CD4-positive, CD25-positive, alpha-beta regulatory T cell (primary cell): ENCODE measurements around the gene KCNAB2. TPM values are rescaled to one million over a fixed set of nuclear protein-coding genes. Genes with fewer than 3 reads are reported as not detected.
A peak's percentile ranks its signal among the peaks of the same experiment; 100 is the strongest.

Experiments
- ATAC-seq, 2 donors: fragments of 150-1000 bp; cut with Tn5 transposase; one replicate each; pipeline ENCODE4 v1.10.0; 2021; ENCODE audit warnings: low read depth in 2 of 2, moderate number of reproducible peaks in 2 of 2, moderate library complexity in 1 of 2
- DNase-seq, 3 donors: peaks; one replicate each; pipeline versions ENCODE4 v3.0.0 to v3.0.0-alpha.2; 2012 to 2022; ENCODE audit warnings: mixed read lengths in 1 of 3
- H3K27ac ChIP-seq: one replicate; pipeline ENCODE4 v1.7.0; 2013; ENCODE audit warnings: mild to moderate bottlenecking, low read length; ENCODE audit not compliant: insufficient read depth, poor library complexity, severe bottlenecking
- H3K27me3 ChIP-seq: one replicate; pipeline ENCODE4 v1.7.0; 2013; ENCODE audit warnings: low read length; ENCODE audit not compliant: control insufficient read depth, insufficient read depth
- H3K36me3 ChIP-seq: one replicate; pipeline ENCODE4 v1.7.0; 2013; ENCODE audit warnings: mild to moderate bottlenecking, low read length, moderate library complexity; ENCODE audit not compliant: control insufficient read depth, insufficient read depth
- H3K4me1 ChIP-seq: 2 replicates; pipeline ENCODE4 v1.7.0; 2013; ENCODE audit warnings: mild to moderate bottlenecking, low read length; ENCODE audit not compliant: insufficient read depth, control insufficient read depth, poor library complexity, severe bottlenecking
- H3K4me3 ChIP-seq: one replicate; pipeline ENCODE4 v1.7.0; 2013; ENCODE audit warnings: low read depth, mild to moderate bottlenecking, low read length, moderate library complexity
- H3K9me3 ChIP-seq, 2 experiments: 1 replicate in 1 of 2; 2 replicates in 1 of 2; pipeline ENCODE4 v1.7.0; 2013; ENCODE audit warnings: low read length in 2 of 2, mild to moderate bottlenecking in 1 of 2, moderate library complexity in 1 of 2; ENCODE audit not compliant: control insufficient read depth in 2 of 2
- H3K27ac Mint-ChIP-seq, 3 donors: one replicate each; pipeline ENCODE4 v1.8.0; 2020 to 2022; ENCODE audit warnings: mild to moderate bottlenecking in 3 of 3, mixed read lengths in 3 of 3, moderate library complexity in 2 of 3
- H3K27me3 Mint-ChIP-seq: one replicate; pipeline ENCODE4 v1.8.0; 2022; ENCODE audit warnings: mild to moderate bottlenecking, mixed read lengths
- H3K36me3 Mint-ChIP-seq: one replicate; pipeline ENCODE4 v1.8.0; 2020; ENCODE audit warnings: mixed read lengths
- H3K4me1 Mint-ChIP-seq, 4 donors: one replicate each; pipeline ENCODE4 v1.8.0; 2020 to 2022; ENCODE audit warnings: mixed read lengths in 4 of 4, mild to moderate bottlenecking in 1 of 4
- H3K4me3 Mint-ChIP-seq, 4 donors: one replicate each; pipeline ENCODE4 v1.8.0; 2020 to 2022; ENCODE audit warnings: mild to moderate bottlenecking in 4 of 4, mixed read lengths in 4 of 4, moderate library complexity in 3 of 4
- H3K9me3 Mint-ChIP-seq, 7 donors: one replicate each; pipeline ENCODE4 v1.8.0; 2020 to 2022; ENCODE audit warnings: mixed read lengths in 7 of 7, mild to moderate bottlenecking in 3 of 7, moderate library complexity in 2 of 7
- polyA plus RNA-seq, 4 donors: library from polyadenylated mRNA; unstranded; fragments of 300-500 nt; fragmentation: Illumina TruSeq; gene quantifications; one replicate each; pipeline ENCODE4 v1.2.3, GENCODE V29; 2021
- total RNA-seq: library from RNA; stranded (reverse); gene quantifications from one replicate; pipeline ENCODE4 v1.2.3, GENCODE V29; 2022

The KCNAB2 gene
- total and polyA plus RNA-seq, 5 donors from 2014 or later, result 21.2 to 244 (median 28.0) TPM

DNA sequence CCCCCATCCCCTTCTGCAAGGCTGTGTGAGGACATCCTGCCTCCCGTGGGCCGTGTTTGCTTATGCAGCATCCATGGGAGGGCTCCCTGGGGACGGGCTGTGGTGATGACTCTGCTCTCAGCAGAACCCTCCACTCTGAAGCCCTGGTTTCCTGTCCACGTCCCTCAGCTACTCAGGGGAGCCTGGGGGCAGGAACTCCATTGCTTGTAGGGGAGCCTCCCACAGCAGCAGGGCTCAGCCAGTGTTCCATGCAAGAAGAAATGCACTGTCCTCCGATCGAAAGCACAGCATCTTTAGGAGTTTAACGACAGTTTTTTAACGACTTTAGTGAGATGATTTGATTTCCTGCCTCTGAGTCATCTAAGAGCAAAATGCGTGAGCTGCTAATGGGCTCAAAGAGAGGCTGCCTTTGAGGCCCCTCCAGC, 8.3 kb upstream of the KCNAB2 start:
- peak overlapping the region in 2 of 4 donors; percentile 33 to 50 for H3K4me3 Mint-ChIP-seq
- peaks cover 56% of the 10 kb centered on the region for H3K4me1 ChIP-seq

DNA sequence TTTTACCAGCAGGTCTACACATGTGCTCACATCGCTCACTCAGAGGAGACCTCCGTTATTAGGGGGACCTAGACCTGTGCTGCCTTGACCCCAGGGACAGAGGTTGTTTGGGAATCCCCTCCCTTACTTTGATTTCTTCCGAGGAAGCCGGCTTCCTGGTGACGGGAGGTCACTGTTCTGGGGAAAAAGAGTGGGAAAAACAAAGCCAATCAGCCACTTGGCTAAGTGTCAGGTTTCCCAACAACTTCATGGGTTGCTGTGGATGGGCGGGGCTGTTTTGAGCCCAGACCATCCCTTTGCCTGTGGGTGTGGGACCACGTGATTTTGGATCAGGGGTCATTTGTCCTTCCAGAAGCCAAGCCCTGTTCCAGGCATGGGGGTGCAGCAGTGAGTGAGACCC, 7.1 kb upstream of the KCNAB2 start:
- Mint-ChIP-seq H3K4me1 (peaks cover 0 to 61% (median 26%) of the 10 kb centered on the region in 4 donors), H3K27ac (no peak overlapping the region), H3K4me3 (no peak overlapping the region), H3K9me3 (no peaks in the 10 kb centered on the region), H3K27me3 (no peaks in the 10 kb centered on the region), H3K36me3 (peaks cover 19% of the 10 kb centered on the region)
- Histone ChIP-seq H3K4me3 (no peak overlapping the region), H3K27ac (no peak overlapping the region), H3K9me3 (no peaks in the 10 kb centered on the region), H3K4me1 (peaks cover 44% of the 10 kb centered on the region), H3K36me3 (peaks cover 50% of the 10 kb centered on the region), H3K27me3 (no peaks in the 10 kb centered on the region)
- DNase-seq (no peak), ATAC-seq (no peak)

More for the DNA sequence above, 8.3 kb upstream of the KCNAB2 start:
- no peaks in the 10 kb centered on the region for H3K9me3 Mint-ChIP-seq
- H3K36me3 Mint-ChIP-seq, result peaks cover 20% of the 10 kb centered on the region
- no peaks in the 10 kb centered on the region for H3K27me3 Mint-ChIP-seq
- Histone ChIP-seq H3K9me3 (no peaks in the 10 kb centered on the region), H3K36me3 (peaks cover 39% of the 10 kb centered on the region), H3K27ac (peak overlapping the region; percentile 58), H3K27me3 (no peaks in the 10 kb centered on the region), H3K4me3 (peak overlapping the region; percentile 11)
- DNase-seq (peak in 1 of 3 donors; percentile 34), ATAC-seq (peak; percentile 32 to 45)
- peak overlapping the region in 2 of 3 donors; percentile 39 to 47 for H3K27ac Mint-ChIP-seq
- H3K4me1 Mint-ChIP-seq, result peaks cover 5 to 72% (median 38%) of the 10 kb centered on the region in 4 donors

DNA sequence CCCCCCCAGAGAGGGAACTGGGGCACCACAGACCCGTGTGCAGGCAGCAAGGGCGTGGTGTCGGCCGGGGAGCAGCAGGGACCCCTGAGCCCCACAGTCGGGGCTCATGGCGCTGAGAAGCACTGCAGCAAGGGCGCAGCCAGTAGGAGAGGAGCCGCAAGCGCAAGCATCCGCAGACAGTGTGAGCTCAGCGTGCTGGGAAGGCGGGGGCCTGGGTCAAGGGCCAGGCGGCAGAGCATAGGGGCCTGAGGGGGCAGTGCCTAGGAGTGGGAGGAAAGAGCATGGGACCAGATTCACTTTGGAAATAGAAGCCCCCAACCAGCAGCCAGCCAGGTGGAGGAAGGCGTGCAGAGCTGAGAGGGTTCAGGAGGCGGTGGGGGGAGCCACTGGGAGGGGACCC, 6.7 kb upstream of the KCNAB2 start:
- Histone ChIP-seq H3K27ac (no peak overlapping the region), H3K36me3 (peaks cover 54% of the 10 kb centered on the region), H3K9me3 (no peaks in the 10 kb centered on the region), H3K27me3 (no peaks in the 10 kb centered on the region), H3K4me1 (peaks cover 40% of the 10 kb centered on the region), H3K4me3 (no peak overlapping the region)
- H3K27me3 Mint-ChIP-seq, result no peaks in the 10 kb centered on the region
- peaks cover 19% of the 10 kb centered on the region for H3K36me3 Mint-ChIP-seq
- no peaks in the 10 kb centered on the region for H3K9me3 Mint-ChIP-seq
- H3K4me3 Mint-ChIP-seq, result no peak overlapping the region
- no peak for ATAC-seq
- H3K27ac Mint-ChIP-seq, result no peak overlapping the region
- no peak for DNase-seq
- peaks cover 0 to 62% (median 26%) of the 10 kb centered on the region in 4 donors for H3K4me1 Mint-ChIP-seq

DNA sequence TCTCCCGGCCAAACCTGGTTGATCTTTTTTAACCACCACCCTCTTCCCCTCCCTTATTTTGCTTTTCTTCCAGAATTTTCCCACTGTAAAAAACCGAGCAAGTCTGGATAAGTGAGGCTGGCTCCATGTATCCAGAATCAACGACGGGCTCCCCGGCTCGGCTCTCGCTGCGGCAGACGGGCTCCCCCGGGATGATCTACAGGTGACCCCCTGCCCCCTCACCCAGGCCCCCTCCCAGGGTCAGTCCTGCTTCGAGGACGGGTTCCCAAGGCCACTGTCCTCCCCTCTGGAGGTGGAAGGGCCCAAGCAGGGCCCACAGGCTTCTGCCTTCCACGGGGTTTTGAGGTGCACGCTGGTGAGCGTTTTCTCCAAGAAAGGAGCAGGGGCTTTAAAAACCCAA, 5.2 kb upstream of the KCNAB2 start:
- ATAC-seq, result no peak
- Histone ChIP-seq H3K27ac (no peak overlapping the region), H3K36me3 (peaks cover 58% of the 10 kb centered on the region), H3K9me3 (no peaks in the 10 kb centered on the region), H3K4me1 (peaks cover 26% of the 10 kb centered on the region), H3K27me3 (no peaks in the 10 kb centered on the region), H3K4me3 (no peak overlapping the region)
- no peak for DNase-seq
- Mint-ChIP-seq H3K27me3 (no peaks in the 10 kb centered on the region), H3K4me1 (peaks cover 0 to 57% (median 20%) of the 10 kb centered on the region in 4 donors), H3K4me3 (no peak overlapping the region), H3K36me3 (peaks cover 13% of the 10 kb centered on the region), H3K9me3 (no peaks in the 10 kb centered on the region), H3K27ac (no peak overlapping the region)

DNA sequence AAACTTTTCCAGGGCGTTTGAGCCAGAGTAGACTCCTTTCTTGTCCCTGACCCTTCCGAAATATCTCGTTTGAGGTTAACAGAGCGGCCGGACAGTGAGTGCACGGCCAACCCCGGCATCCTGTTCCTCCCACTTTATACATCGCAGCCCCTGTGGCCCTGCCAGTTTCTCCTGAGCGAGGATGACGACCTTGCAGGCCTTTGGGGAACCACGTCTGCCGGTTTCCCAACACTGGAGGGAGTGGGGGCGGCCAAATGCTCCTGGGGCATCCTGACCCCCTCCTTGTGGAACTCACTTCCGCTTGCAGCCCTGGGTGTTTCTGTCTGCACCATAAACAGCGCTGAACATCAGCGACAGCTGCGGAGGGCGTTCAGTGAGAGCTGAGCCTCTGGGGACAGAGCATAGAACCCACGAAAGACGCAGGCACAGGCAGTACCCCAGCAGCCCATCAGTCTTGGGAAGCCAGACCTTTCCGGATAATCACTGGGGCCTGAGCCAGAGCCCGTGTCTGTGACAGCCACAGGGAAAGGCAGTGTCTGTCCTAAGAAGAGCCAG, 4.8 kb upstream of the KCNAB2 start:
- Histone ChIP-seq H3K4me1 (peaks cover 21% of the 10 kb centered on the region), H3K9me3 (no peaks in the 10 kb centered on the region), H3K36me3 (peaks cover 59% of the 10 kb centered on the region), H3K27ac (no peak overlapping the region), H3K27me3 (no peaks in the 10 kb centered on the region), H3K4me3 (no peak overlapping the region)
- DNase-seq (no peak), ATAC-seq (no peak)
- Mint-ChIP-seq H3K36me3 (peaks cover 10% of the 10 kb centered on the region), H3K27me3 (no peaks in the 10 kb centered on the region), H3K9me3 (no peaks in the 10 kb centered on the region), H3K4me1 (peaks cover 0 to 54% (median 17%) of the 10 kb centered on the region in 4 donors), H3K27ac (no peak overlapping the region), H3K4me3 (peak overlapping the region in 1 of 4 donors; percentile 10)

DNA sequence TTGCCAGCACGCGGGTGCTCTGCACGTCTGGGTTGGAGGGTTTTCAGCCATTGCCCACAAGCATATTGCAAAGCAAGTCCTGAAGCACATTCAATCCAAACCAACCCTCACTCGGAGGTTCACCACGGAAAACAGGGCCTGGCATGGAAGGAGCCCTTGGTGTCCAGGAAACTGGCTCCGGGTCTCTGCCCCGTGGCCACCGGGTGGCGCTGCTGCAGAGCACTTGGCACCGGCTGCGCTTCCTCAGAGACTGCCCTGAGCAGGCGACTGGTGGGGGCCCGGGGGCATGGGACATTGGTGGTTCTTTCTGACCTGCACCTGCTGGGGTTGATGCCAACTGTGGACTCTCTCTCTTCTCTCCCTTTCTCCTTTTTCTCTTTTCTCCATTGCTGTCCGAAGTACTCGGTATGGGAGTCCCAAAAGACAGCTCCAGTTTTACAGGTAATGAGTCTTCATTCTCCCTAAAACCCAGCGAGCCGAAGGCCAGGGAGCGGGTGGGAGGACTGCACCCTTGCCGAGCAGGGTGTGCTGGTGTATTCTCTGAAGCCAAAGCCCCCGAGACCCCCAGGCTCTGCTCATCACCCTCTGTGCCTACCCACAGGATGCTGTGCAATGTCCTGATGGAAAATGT, 4.1 kb upstream of the KCNAB2 start:
- peaks cover 0 to 50% (median 14%) of the 10 kb centered on the region in 4 donors for H3K4me1 Mint-ChIP-seq
- Histone ChIP-seq H3K27ac (no peak overlapping the region), H3K4me3 (no peak overlapping the region), H3K27me3 (no peaks in the 10 kb centered on the region), H3K36me3 (peaks cover 64% of the 10 kb centered on the region), H3K9me3 (no peaks in the 10 kb centered on the region), H3K4me1 (peaks cover 16% of the 10 kb centered on the region)
- no peak for DNase-seq
- no peaks in the 10 kb centered on the region for H3K27me3 Mint-ChIP-seq
- peak overlapping the region in 1 of 3 donors; percentile 32 for H3K27ac Mint-ChIP-seq
- H3K36me3 Mint-ChIP-seq, result peaks cover 7% of the 10 kb centered on the region
- no peak for ATAC-seq
- no peaks in the 10 kb centered on the region for H3K9me3 Mint-ChIP-seq
- H3K4me3 Mint-ChIP-seq, result no peak overlapping the region

DNA sequence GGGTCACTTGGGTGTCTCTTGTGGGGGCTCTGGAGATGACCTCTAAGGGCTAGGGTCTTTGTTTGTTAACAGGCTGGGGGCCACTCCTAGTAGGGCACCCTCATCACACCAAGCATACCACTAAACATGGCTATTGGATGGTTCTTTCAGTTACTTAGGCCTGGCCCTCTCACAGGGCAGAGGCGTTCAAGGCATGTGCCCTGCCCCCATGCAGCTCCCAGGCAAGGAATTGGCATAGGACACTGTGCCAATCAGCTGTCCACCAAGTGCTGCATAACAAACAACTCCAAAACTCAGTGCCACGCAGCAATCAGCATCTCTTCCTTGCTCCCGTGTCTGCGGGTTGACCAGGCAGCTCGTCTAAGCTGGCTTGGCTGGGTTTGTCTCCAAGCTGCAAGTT, 2.1 kb upstream of the KCNAB2 start:
- H3K4me1 Mint-ChIP-seq, result peaks cover 0 to 43% (median 6%) of the 10 kb centered on the region in 4 donors
- peak overlapping the region in 1 of 3 donors; percentile 71 for H3K27ac Mint-ChIP-seq
- no peak overlapping the region for H3K4me3 ChIP-seq
- no peak for DNase-seq
- H3K27me3 ChIP-seq, result no peaks in the 10 kb centered on the region
- H3K4me1 ChIP-seq, result peaks cover 4% of the 10 kb centered on the region
- H3K27ac ChIP-seq, result no peak overlapping the region
- ATAC-seq, result no peak
- H3K9me3 Mint-ChIP-seq, result no peaks in the 10 kb centered on the region
- no peaks in the 10 kb centered on the region for H3K9me3 ChIP-seq
- peaks cover 78% of the 10 kb centered on the region for H3K36me3 ChIP-seq
- H3K4me3 Mint-ChIP-seq, result no peak overlapping the region
- no peaks in the 10 kb centered on the region for H3K27me3 Mint-ChIP-seq
- H3K36me3 Mint-ChIP-seq, result peaks cover 11% of the 10 kb centered on the region
